A549 (cell line): ENCODE data around the gene EXOC6. TPM values are rescaled to one million over a fixed set of nuclear protein-coding genes. Genes with fewer than 3 reads are reported as not detected.

Source experiments
- ATAC-seq, 2 experiments: fragments of 200-7000 bp in 1 of 2; fragments of >200 bp in 1 of 2; cut with Nextera tagmentation in 1 of 2; cut with Tn5 transposase in 1 of 2; 3 replicates each; pipeline versions ENCODE4 v1.8.0 to v1.9.1; 2018 to 2020; ENCODE audit warnings: mild to moderate bottlenecking in 1 of 2, moderate library complexity in 1 of 2
- CTCF ChIA-PET: fragments of 300-600 bp; sonication (Branson Sonifier 250); formaldehyde crosslinking; extraction: SDS; loops from one replicate; lab custom pipeline; 2021; ENCODE audit warnings: antibody characterized with exemption, inconsistent platforms; lab: Yijun Ruan, JAX
- POLR2A ChIA-PET: fragments of 350-600 bp; formaldehyde crosslinking; extraction: SDS; loops from one replicate; lab custom pipeline; 2021; ENCODE audit warnings: antibody characterized with exemption, inconsistent platforms; lab: Yijun Ruan, JAX
- DNase-seq, 2 experiments: peaks; one replicate each; pipeline versions ENCODE4 v3.0.0 to v3.0.0-alpha.2; 2011 to 2016; ENCODE audit warnings: low read depth in 1 of 2, low spot score in 1 of 2
- FAIRE-seq: peaks from 2 replicates; lab custom pipeline; 2011; peaks lifted over from hg19 to GRCh38; lab: Jason Lieb, UNC
- H3K27ac ChIP-seq, 2 experiments: fragments of >200 bp; sonication (Bioruptor Twin); formaldehyde crosslinking; 3 replicates each; pipeline ENCODE4 v1.5.1; 2016 to 2017
- H3K4me1 ChIP-seq: fragments of >200 bp; sonication (Bioruptor Twin); formaldehyde crosslinking; 3 replicates; pipeline ENCODE4 v1.6.1; 2016
- H3K4me2 ChIP-seq: fragments of >200 bp; sonication (Bioruptor Twin); formaldehyde crosslinking; 3 replicates; pipeline ENCODE4 v1.6.1; 2016
- H3K4me3 ChIP-seq: fragments of >200 bp; sonication (Bioruptor Twin); formaldehyde crosslinking; 3 replicates; pipeline ENCODE4 v1.5.1; 2016
- H3K9me3 ChIP-seq: fragments of >200 bp; sonication (Bioruptor Twin); formaldehyde crosslinking; 3 replicates; pipeline ENCODE4 v1.6.1; 2016
- ATOH8 ChIP-seq: fragments of 250-450 bp; sonication (Bioruptor Pico); IDR thresholded peaks from 2 replicates; pipeline ENCODE4 v1.5.0; 2020; ENCODE audit warnings: low read depth, mild to moderate bottlenecking, moderate library complexity
- BHLHE40 ChIP-seq: IDR thresholded peaks from 2 replicates; pipeline ENCODE4 v1.6.1; 2012; ENCODE audit warnings: low read depth, low read length, inconsistent platforms
- CHD2 ChIP-seq: fragments of 150-350 bp; IDR thresholded peaks from 2 replicates; pipeline ENCODE4 v1.6.1; 2014; ENCODE audit warnings: low read length; ENCODE audit not compliant: partially characterized antibody
- CTCF ChIP-seq: fragments of >200 bp; sonication (Bioruptor Twin); formaldehyde crosslinking; IDR thresholded peaks from 3 replicates; pipeline ENCODE4 v1.5.1; 2016
- E2F6 ChIP-seq: IDR thresholded peaks from 2 replicates; pipeline ENCODE4 v1.6.1; 2012; ENCODE audit warnings: low read depth, borderline replicate concordance
- ELK1 ChIP-seq: fragments of 150-350 bp; IDR thresholded peaks from 2 replicates; pipeline ENCODE4 v1.6.1; 2014; ENCODE audit warnings: low read depth, mild to moderate bottlenecking, low read length
- EP300 ChIP-seq, 2 experiments: fragments of >200 bp; sonication (Bioruptor Twin); formaldehyde crosslinking; IDR thresholded peaks; 2 replicates in 1 of 2; 3 replicates in 1 of 2; pipeline ENCODE4 v1.6.1; 2016 to 2017
- ESRRA ChIP-seq: fragments of 150-350 bp; IDR thresholded peaks from 2 replicates; pipeline ENCODE4 v1.6.1; 2014; ENCODE audit warnings: mild to moderate bottlenecking, low read length, borderline replicate concordance
- FOSL2 ChIP-seq, 2 experiments: fragments of 450-650 bp in 1 of 2; fragments of >200 bp in 1 of 2; sonication (Bioruptor Twin) in 1 of 2; formaldehyde crosslinking; IDR thresholded peaks; 2 replicates each; pipeline versions ENCODE4 v1.5.0 to v1.6.1; 2016 to 2020; ENCODE audit warnings: mild to moderate bottlenecking in 1 of 2, moderate library complexity in 1 of 2
- HOXB13 ChIP-seq: fragments of 250-450 bp; sonication (Bioruptor Pico); IDR thresholded peaks from 2 replicates; pipeline ENCODE4 v1.5.0; 2020; ENCODE audit warnings: low read depth, mild to moderate bottlenecking, moderate library complexity
- NR3C1 ChIP-seq: fragments of >200 bp; sonication (Bioruptor Twin); formaldehyde crosslinking; IDR thresholded peaks from 3 replicates; pipeline ENCODE4 v1.6.1; 2017
- PHF8 ChIP-seq: fragments of 200-600 bp; sonication (generic); IDR thresholded peaks from 2 replicates; pipeline ENCODE4 v1.6.1; 2016; ENCODE audit warnings: low read depth, mild to moderate bottlenecking, antibody characterized with exemption, moderate library complexity, borderline replicate concordance
- POLR2AphosphoS2 ChIP-seq: conservative IDR thresholded peaks from 2 replicates; pipeline ENCODE4 v1.6.1; 2012; ENCODE audit warnings: low read length, improper control_type of control experiment, inconsistent platforms
- RAD21 ChIP-seq, 2 experiments: fragments of >200 bp in 1 of 2; sonication (Bioruptor Twin) in 1 of 2; formaldehyde crosslinking in 1 of 2; IDR thresholded peaks in 1 of 2; conservative IDR thresholded peaks in 1 of 2; 2 replicates in 1 of 2; 3 replicates in 1 of 2; pipeline ENCODE4 v1.6.1; 2012 to 2018; ENCODE audit warnings: inconsistent platforms in 1 of 2
- REST ChIP-seq: fragments of 200-600 bp; sonication (generic); IDR thresholded peaks from 2 replicates; pipeline ENCODE4 v1.6.1; 2016; ENCODE audit warnings: antibody characterized with exemption, mild to moderate bottlenecking, moderate library complexity
- TFCP2L1 ChIP-seq: fragments of 250-450 bp; sonication (Bioruptor Pico); IDR thresholded peaks from 2 replicates; pipeline ENCODE4 v1.5.0; 2021; ENCODE audit warnings: mild to moderate bottlenecking
- TP53 ChIP-seq: fragments of 250-450 bp; sonication (Bioruptor Pico); IDR thresholded peaks from 2 replicates; pipeline ENCODE4 v1.5.0; 2021; ENCODE audit warnings: mild to moderate bottlenecking, moderate library complexity
- ZC3H11A ChIP-seq: fragments of 450-650 bp; IDR thresholded peaks from 2 replicates; pipeline ENCODE4 v1.6.1; 2014; ENCODE audit warnings: antibody characterized with exemption, mild to moderate bottlenecking
- ZFP36 ChIP-seq: fragments of 450-650 bp; IDR thresholded peaks from 2 replicates; pipeline ENCODE4 v1.6.1; 2014; ENCODE audit warnings: borderline replicate concordance; ENCODE audit not compliant: partially characterized antibody
- ZNF302 ChIP-seq: fragments of 250-450 bp; sonication (Bioruptor Pico); IDR thresholded peaks from 2 replicates; pipeline ENCODE4 v1.9.0; 2021; ENCODE audit warnings: inconsistent platforms, mild to moderate bottlenecking, moderate library complexity
- WGBS: methylation state at CpG from one replicate; pipeline ENCODE4 v1.1.6; 2017; ENCODE audit errors: missing lambda C conversion rate; 5-methylcytosine and 5-hydroxymethylcytosine counted together
- polyA plus RNA-seq, 4 experiments: library from polyadenylated mRNA; depleted of rRNA in 3 of 4; stranded (reverse); fragments of >200 nt; fragmentation: RNase III in 1 of 4; extraction: RNeasy Plus Mini Kit Qiagen cat#74134 plus additional on column Dnase treatment in 1 of 4; gene quantifications; 2 replicates in 3 of 4; 3 replicates in 1 of 4; pipeline ENCODE4 v1.2.3, GENCODE V29; 2011 to 2017

EXOC6 gene
- polyA plus RNA-seq, 2 of the 4 experiments (the other 2 are of a cell fraction) = 16.8 to 48.5 TPM

- no peaks in the 10 kb centered on the region for H3K9me3 ChIP-seq
- no peak for DNase-seq
- TF ChIP-seq HOXB13 (CRISPR knock-in tag) (no peak), CTCF (no peak), ZNF302 (CRISPR knock-in tag) (no peak), ELK1 (no peak), REST (no peak), ATOH8 (CRISPR knock-in tag) (no peak), ESRRA (no peak), RAD21 (conservative IDR thresholded peaks at IDR 0.05 in 1 of 2, IDR thresholded peaks at IDR 0.05 in 1 of 2) (no peak), EP300 (IDR thresholded peaks at IDR 0.05) (no peak), FOSL2 (IDR thresholded peaks at IDR 0.05) (no peak), FOSL2 (CRISPR knock-in tag; IDR thresholded peaks at IDR 0.05) (no peak), POLR2AphosphoS2 (no peak), E2F6 (no peak), TP53 (CRISPR knock-in tag) (no peak), TFCP2L1 (CRISPR knock-in tag) (no peak), NR3C1 (no peak), ZFP36 (no peak), BHLHE40 (no peak), PHF8 (no peak), CHD2 (no peak), ZC3H11A (no peak)
- H3K4me1 ChIP-seq = 0 out of 3 replicates have a peak, but pooled peaks cover 4% of the 10 kb centered on the region
- H3K4me2 ChIP-seq = no peak overlapping the region
- H3K4me3 ChIP-seq = no peak overlapping the region
- peak overlapping the region in 1 of 2 experiments; percentile 40; a peak in 1 of 6 replicates for H3K27ac ChIP-seq
- ChIA-PET CTCF (no interaction called here), POLR2A (no interaction called here)
- no peak for ATAC-seq
- no peak for FAIRE-seq
- WGBS = 67% methylated on average over 1 of the region's 1 CpG
Observed at GRCh38 chr10:92811986-92812385, 36.3 kb upstream of the EXOC6 start.
